GM12878 (cell line): ENCODE data around the gene MFSD11. TPM values are rescaled to one million over a fixed set of nuclear protein-coding genes. Genes with fewer than 3 reads are reported as not detected.

ENCODE experiments used
- ATAC-seq: fragments of 200-7000 bp; cut with Tn5 transposase; 3 replicates; pipeline ENCODE4 v1.9.1; 2020; ENCODE audit warnings: mild to moderate bottlenecking, moderate library complexity
- BruUV-seq: library from RNA; stranded (reverse); fragments of 400-500 nt; replicated peaks from 2 replicates; lab custom pipeline; 2021; lab: Mats Ljungman, UMichigan
- CTCF ChIA-PET: fragments of 300-600 bp; sonication (Branson Sonifier 250); formaldehyde crosslinking; extraction: SDS; loops from one replicate; lab custom pipeline; 2021; ENCODE audit warnings: inconsistent platforms; lab: Yijun Ruan, JAX
- POLR2A ChIA-PET: fragments of 350-600 bp; formaldehyde crosslinking; extraction: SDS; loops from one replicate; lab custom pipeline; 2021; ENCODE audit warnings: inconsistent platforms; lab: Charles Lee
- RAD21 ChIA-PET: fragments of 300-600 bp; sonication (Branson Sonifier 250); formaldehyde crosslinking; loops from one replicate; lab custom pipeline; 2023; ENCODE audit warnings: antibody characterized with exemption; ENCODE audit not compliant: unreplicated experiment; lab: Charles Lee
- SMC1A ChIA-PET: fragments of 300-600 bp; sonication (Branson Sonifier 250); formaldehyde crosslinking; loops from one replicate; lab custom pipeline; 2023; ENCODE audit not compliant: unreplicated experiment, uncharacterized antibody; lab: Charles Lee
- DNase-seq: peaks from one replicate; pipeline ENCODE4 v3.0.0-alpha.2; 2011; ENCODE audit warnings: low read depth, low spot score
- FAIRE-seq: peaks from 3 replicates; lab custom pipeline; 2011; peaks lifted over from hg19 to GRCh38; lab: Jason Lieb, UNC
- H2AFZ ChIP-seq: 2 replicates; pipeline ENCODE4 v1.6.0; 2011; ENCODE audit warnings: low read depth, low read length, control low read depth; ENCODE audit not compliant: control insufficient read depth
- H3K27ac ChIP-seq: 2 replicates; pipeline ENCODE4 v1.5.1; 2011; ENCODE audit warnings: control low read depth; ENCODE audit not compliant: control insufficient read depth, insufficient read depth
- H3K27me3 ChIP-seq, 2 experiments: replicated peaks in 1 of 2; 2 replicates each; pipeline versions ENCODE4 v1.6.0 to v1.6.1; 2011; ENCODE audit warnings: low read length in 1 of 2; ENCODE audit not compliant: control insufficient read depth in 2 of 2, insufficient read depth in 2 of 2
- H3K36me3 ChIP-seq, 2 experiments: 2 replicates each; pipeline ENCODE4 v1.5.1; 2011; ENCODE audit warnings: low read length in 1 of 2; ENCODE audit not compliant: control insufficient read depth in 2 of 2, insufficient read depth in 2 of 2
- H3K4me1 ChIP-seq: 2 replicates; pipeline ENCODE4 v1.6.1; 2011; ENCODE audit warnings: mild to moderate bottlenecking, low read length, moderate library complexity, mixed read lengths; ENCODE audit not compliant: control insufficient read depth, insufficient read depth
- H3K4me2 ChIP-seq: 2 replicates; pipeline ENCODE4 v1.6.0; 2011; ENCODE audit warnings: control low read depth; ENCODE audit not compliant: control insufficient read depth, insufficient read depth
- H3K4me3 ChIP-seq: fragments of 200-600 bp; sonication (generic); 2 replicates; pipeline ENCODE4 v1.5.1; 2016
- H3K79me2 ChIP-seq: 2 replicates; pipeline ENCODE4 v1.6.0; 2011; ENCODE audit warnings: low read length; ENCODE audit not compliant: control insufficient read depth, insufficient read depth
- H3K9ac ChIP-seq: 2 replicates; pipeline ENCODE4 v1.8.0; 2011; ENCODE audit warnings: low read length, control low read depth, mixed read lengths; ENCODE audit not compliant: control insufficient read depth, insufficient read depth
- H3K9me3 ChIP-seq: replicated peaks from 3 replicates; pipeline ENCODE4 v1.5.1; 2011; ENCODE audit warnings: mild to moderate bottlenecking, low read length; ENCODE audit not compliant: control insufficient read depth, insufficient read depth
- H4K20me1 ChIP-seq: 2 replicates; pipeline ENCODE4 v1.6.0; 2011; ENCODE audit not compliant: control insufficient read depth, insufficient read depth
- EP300 ChIP-seq, 2 experiments: fragments of 150-350 bp in 1 of 2; IDR thresholded peaks; 2 replicates each; pipeline ENCODE4 v1.6.1; 2011 to 2012; ENCODE audit warnings: low read depth in 2 of 2, low read length in 2 of 2, borderline replicate concordance in 1 of 2, improper control_type of control experiment in 1 of 2, inconsistent platforms in 1 of 2; ENCODE audit not compliant: control insufficient read depth in 1 of 2
- HDAC2 ChIP-seq: fragments of 200-600 bp; sonication (generic); IDR thresholded peaks from 2 replicates; pipeline ENCODE4 v1.6.1; 2017
- RAD21 ChIP-seq: IDR thresholded peaks from 2 replicates; pipeline ENCODE4 v1.6.1; 2011; ENCODE audit warnings: mild to moderate bottlenecking, low read depth, low read length, moderate library complexity; ENCODE audit not compliant: insufficient read depth
- RBBP5 ChIP-seq: fragments of 200-600 bp; sonication (generic); conservative IDR thresholded peaks from 2 replicates; pipeline ENCODE4 v1.6.1; 2016
- SREBF1 ChIP-seq: IDR thresholded peaks from 2 replicates; pipeline ENCODE4 v1.6.1; 2012; ENCODE audit warnings: mild to moderate bottlenecking, low read length
- SRF ChIP-seq, 2 experiments: IDR thresholded peaks; 2 replicates each; pipeline ENCODE4 v1.6.1; 2011; ENCODE audit warnings: low read depth in 2 of 2, low read length in 2 of 2, mild to moderate bottlenecking in 1 of 2, moderate library complexity in 1 of 2
- ZBED1 ChIP-seq: IDR thresholded peaks from 2 replicates; pipeline ENCODE4 v1.6.1; 2016; ENCODE audit warnings: borderline replicate concordance
- ZNF24 ChIP-seq: fragments of 450-650 bp; IDR thresholded peaks from 2 replicates; pipeline ENCODE4 v1.6.1; 2017; ENCODE audit warnings: antibody characterized with exemption, mild to moderate bottlenecking
- WGBS: methylation state at CpG from one replicate; pipeline ENCODE4 v1.1.6; 2016; ENCODE audit warnings: low lambda C conversion rate; ENCODE audit not compliant: insufficient replicate concordance, insufficient coverage; ENCODE audit errors: missing lambda C conversion rate; 5-methylcytosine and 5-hydroxymethylcytosine counted together
- in situ Hi-C: fragments of 300-500 bp; cut with MboI; formaldehyde crosslinking; loops from 9 replicates; pipeline ENCODE4 v1.14.3; 2018; ENCODE audit warnings: mixed read lengths
- intact Hi-C: fragments of 100-400 bp; cut with micrococcal nuclease; formaldehyde crosslinking; loops from one replicate; pipeline ENCODE4 v1.14.2; 2022; ENCODE audit not compliant: unreplicated experiment
- polyA plus RNA-seq, 11 experiments: library from polyadenylated mRNA; depleted of rRNA in 4 of 11; unstranded in 6 of 11; stranded (reverse) in 5 of 11; fragments of >200 nt; fragmentation: Nextera tagmentation in 4 of 11; fragmentation: Illumina TruSeq in 1 of 11; extraction: Ambion mirVana in 4 of 11; extraction: Trizol in 1 of 11; gene quantifications; 1 replicate in 1 of 11; 2 replicates in 10 of 11; pipeline versions ENCODE4 v1.2.1 to v1.2.3, GENCODE V29; 2011 to 2016; ENCODE audit warnings: inconsistent platforms in 2 of 11, missing spikeins in 2 of 11, low read depth in 1 of 11
- total RNA-seq, 4 experiments: library from RNA; depleted of rRNA in 3 of 4; stranded (reverse); fragments of >200 nt in 3 of 4; fragmentation: Illumina TruSeq in 1 of 4; extraction: Trizol in 1 of 4; gene quantifications; 2 replicates each; pipeline versions ENCODE4 v1.2.1 to v1.2.3, GENCODE V29; 2013 to 2021
- TF ChIP-seq, protein P1 (sequence below): fragments of 450-650 bp; IDR thresholded peaks from 2 replicates; pipeline ENCODE4 v1.6.1; 2017; ENCODE audit warnings: mild to moderate bottlenecking, low read depth, inconsistent platforms; ENCODE audit not compliant: poor library complexity, severe bottlenecking
- TF ChIP-seq, protein P2 (sequence below): fragments of 450-650 bp; conservative IDR thresholded peaks from 2 replicates; pipeline ENCODE4 v1.6.1; 2017; ENCODE audit warnings: mild to moderate bottlenecking, moderate library complexity
- TF ChIP-seq, protein P3 (sequence below): IDR thresholded peaks from 2 replicates; pipeline ENCODE4 v1.6.1; 2012; ENCODE audit warnings: low read depth, low read length, improper control_type of control experiment
- TF ChIP-seq, protein P4 (sequence below): fragments of 450-650 bp; IDR thresholded peaks from 2 replicates; pipeline ENCODE4 v1.6.1; 2017; ENCODE audit warnings: mild to moderate bottlenecking, moderate library complexity

MFSD11 gene
- total and polyA plus RNA-seq, 10 of the 15 experiments (the other 5 are each of a cell fraction or from before 2014, with no cell fraction given), result 11.0 to 19.4 (median 15.5) TPM

DNA sequence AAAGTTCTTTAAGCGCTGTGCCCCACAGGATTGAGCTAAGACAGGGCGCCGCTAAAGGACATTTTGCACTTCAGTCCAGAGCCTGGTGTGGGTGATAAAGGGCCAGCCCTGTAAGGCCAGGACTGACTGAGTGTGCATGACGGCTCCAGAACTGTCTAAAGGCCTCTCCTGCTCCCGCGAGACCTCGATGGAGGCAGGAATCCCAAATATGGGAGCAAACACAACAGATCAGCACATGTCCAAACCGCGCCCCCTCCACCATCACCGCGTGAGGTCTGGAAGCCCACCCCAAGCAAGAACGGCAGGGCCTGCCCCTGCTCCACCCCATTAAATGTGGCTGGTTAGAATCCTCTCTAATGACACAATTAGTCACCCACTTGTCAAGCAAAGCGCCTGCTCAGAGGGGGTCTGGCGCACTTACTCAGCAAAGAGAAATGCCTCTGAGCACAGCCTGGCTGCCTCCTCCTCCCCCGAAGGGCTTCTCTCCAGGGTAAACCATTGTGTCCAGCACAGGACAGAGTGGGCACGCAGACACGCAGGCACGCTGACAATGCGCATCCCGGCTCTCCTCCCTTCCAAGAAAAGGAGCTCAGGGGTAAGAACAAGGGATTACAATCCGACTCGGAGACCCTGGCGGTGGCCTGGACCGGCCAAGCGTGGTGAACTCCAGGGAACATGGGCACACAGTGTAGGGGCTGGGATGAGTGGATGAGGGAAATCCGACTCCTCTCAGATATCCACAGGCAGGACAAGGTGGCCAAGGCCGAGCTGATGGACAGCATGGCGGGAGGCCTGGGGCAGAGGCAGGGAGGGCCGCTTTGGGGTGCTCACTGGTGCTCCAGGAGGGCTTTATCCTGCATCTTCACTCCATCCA lies 28.6 kb upstream of the MFSD11 start:
- ChIA-PET RAD21 (no interaction called here), POLR2A (no interaction called here), CTCF (interaction anchor here (1.0 to 1.5 kb wide), 4 partner anchors 8 to 84 kb away, joined by 3 to 6 read pairs (median 4); no protein-coding TSS in a partner anchor), SMC1A (interaction anchor here (0.6 kb wide), 1 partner anchor 378 kb away, joined by 3 read pairs; no protein-coding TSS in a partner anchor)
- H3K9me3 ChIP-seq, result no peaks in the 10 kb centered on the region
- no peak overlapping the region for H3K9ac ChIP-seq
- H2AFZ ChIP-seq, result no peak overlapping the region
- DNase-seq (no peak), ATAC-seq (no peak), FAIRE-seq (no peak)
- TF ChIP-seq, protein P1, sequence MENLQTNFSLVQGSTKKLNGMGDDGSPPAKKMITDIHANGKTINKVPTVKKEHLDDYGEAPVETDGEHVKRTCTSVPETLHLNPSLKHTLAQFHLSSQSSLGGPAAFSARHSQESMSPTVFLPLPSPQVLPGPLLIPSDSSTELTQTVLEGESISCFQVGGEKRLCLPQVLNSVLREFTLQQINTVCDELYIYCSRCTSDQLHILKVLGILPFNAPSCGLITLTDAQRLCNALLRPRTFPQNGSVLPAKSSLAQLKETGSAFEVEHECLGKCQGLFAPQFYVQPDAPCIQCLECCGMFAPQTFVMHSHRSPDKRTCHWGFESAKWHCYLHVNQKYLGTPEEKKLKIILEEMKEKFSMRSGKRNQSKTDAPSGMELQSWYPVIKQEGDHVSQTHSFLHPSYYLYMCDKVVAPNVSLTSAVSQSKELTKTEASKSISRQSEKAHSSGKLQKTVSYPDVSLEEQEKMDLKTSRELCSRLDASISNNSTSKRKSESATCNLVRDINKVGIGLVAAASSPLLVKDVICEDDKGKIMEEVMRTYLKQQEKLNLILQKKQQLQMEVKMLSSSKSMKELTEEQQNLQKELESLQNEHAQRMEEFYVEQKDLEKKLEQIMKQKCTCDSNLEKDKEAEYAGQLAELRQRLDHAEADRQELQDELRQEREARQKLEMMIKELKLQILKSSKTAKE, result no peak
- TF ChIP-seq SRF (IDR thresholded peaks at IDR 0.05; ENCODE audit: low read depth in 2 of 2, low read length in 2 of 2) (no peak), EP300 (IDR thresholded peaks at IDR 0.05; ENCODE audit: borderline replicate concordance in 1 of 2, control insufficient read depth in 1 of 2, low read depth in 2 of 2, low read length in 2 of 2) (no peak), RBBP5 (no peak), SREBF1 (no peak), RAD21 (no peak), HDAC2 (no peak), ZBED1 (no peak), ZNF24 (no peak)
- TF ChIP-seq, protein P2, sequence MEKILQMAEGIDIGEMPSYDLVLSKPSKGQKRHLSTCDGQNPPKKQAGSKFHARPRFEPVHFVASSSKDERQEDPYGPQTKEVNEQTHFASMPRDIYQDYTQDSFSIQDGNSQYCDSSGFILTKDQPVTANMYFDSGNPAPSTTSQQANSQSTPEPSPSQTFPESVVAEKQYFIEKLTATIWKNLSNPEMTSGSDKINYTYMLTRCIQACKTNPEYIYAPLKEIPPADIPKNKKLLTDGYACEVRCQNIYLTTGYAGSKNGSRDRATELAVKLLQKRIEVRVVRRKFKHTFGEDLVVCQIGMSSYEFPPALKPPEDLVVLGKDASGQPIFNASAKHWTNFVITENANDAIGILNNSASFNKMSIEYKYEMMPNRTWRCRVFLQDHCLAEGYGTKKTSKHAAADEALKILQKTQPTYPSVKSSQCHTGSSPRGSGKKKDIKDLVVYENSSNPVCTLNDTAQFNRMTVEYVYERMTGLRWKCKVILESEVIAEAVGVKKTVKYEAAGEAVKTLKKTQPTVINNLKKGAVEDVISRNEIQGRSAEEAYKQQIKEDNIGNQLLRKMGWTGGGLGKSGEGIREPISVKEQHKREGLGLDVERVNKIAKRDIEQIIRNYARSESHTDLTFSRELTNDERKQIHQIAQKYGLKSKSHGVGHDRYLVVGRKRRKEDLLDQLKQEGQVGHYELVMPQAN, result no peak
- TF ChIP-seq, protein P3, sequence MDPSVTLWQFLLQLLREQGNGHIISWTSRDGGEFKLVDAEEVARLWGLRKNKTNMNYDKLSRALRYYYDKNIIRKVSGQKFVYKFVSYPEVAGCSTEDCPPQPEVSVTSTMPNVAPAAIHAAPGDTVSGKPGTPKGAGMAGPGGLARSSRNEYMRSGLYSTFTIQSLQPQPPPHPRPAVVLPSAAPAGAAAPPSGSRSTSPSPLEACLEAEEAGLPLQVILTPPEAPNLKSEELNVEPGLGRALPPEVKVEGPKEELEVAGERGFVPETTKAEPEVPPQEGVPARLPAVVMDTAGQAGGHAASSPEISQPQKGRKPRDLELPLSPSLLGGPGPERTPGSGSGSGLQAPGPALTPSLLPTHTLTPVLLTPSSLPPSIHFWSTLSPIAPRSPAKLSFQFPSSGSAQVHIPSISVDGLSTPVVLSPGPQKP, result no peak
- TF ChIP-seq, protein P4, sequence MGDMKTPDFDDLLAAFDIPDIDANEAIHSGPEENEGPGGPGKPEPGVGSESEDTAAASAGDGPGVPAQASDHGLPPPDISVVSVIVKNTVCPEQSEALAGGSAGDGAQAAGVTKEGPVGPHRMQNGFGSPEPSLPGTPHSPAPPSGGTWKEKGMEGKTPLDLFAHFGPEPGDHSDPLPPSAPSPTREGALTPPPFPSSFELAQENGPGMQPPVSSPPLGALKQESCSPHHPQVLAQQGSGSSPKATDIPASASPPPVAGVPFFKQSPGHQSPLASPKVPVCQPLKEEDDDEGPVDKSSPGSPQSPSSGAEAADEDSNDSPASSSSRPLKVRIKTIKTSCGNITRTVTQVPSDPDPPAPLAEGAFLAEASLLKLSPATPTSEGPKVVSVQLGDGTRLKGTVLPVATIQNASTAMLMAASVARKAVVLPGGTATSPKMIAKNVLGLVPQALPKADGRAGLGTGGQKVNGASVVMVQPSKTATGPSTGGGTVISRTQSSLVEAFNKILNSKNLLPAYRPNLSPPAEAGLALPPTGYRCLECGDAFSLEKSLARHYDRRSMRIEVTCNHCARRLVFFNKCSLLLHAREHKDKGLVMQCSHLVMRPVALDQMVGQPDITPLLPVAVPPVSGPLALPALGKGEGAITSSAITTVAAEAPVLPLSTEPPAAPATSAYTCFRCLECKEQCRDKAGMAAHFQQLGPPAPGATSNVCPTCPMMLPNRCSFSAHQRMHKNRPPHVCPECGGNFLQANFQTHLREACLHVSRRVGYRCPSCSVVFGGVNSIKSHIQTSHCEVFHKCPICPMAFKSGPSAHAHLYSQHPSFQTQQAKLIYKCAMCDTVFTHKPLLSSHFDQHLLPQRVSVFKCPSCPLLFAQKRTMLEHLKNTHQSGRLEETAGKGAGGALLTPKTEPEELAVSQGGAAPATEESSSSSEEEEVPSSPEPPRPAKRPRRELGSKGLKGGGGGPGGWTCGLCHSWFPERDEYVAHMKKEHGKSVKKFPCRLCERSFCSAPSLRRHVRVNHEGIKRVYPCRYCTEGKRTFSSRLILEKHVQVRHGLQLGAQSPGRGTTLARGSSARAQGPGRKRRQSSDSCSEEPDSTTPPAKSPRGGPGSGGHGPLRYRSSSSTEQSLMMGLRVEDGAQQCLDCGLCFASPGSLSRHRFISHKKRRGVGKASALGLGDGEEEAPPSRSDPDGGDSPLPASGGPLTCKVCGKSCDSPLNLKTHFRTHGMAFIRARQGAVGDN, result no peak
- peaks cover 2% of the 10 kb centered on the region; the same call in 1 of the 2 replicates for H4K20me1 ChIP-seq
- no peak overlapping the region for H3K4me2 ChIP-seq
- no peaks in the 10 kb centered on the region; a peak in 2 of 4 replicates for H3K27me3 ChIP-seq
- peaks cover 0 to 7% of the 10 kb centered on the region in 2 experiments; a peak in 2 of 4 replicates for H3K36me3 ChIP-seq
- H3K79me2 ChIP-seq, result no peaks in the 10 kb centered on the region
- H3K4me3 ChIP-seq, result no peak overlapping the region
- in situ Hi-C loops (no loop called here), intact Hi-C loops (no loop called here)
- BruUV-seq, result no TSS peak
- H3K27ac ChIP-seq, result no peak overlapping the region
- no peaks in the 10 kb centered on the region for H3K4me1 ChIP-seq
- 85% methylated on average over 29 of the region's 29 CpGs for WGBS
